ENCODE data around the gene ST7L.

ST7L gene

GRCh38 chr1:112524251-112524650 lies 94.7 kb downstream of the ST7L start:
- no peak for DNase-seq (ENCODE audit: extremely low spot score)
- no peak for TF ChIP-seq NFRKB (IDR thresholded peaks at IDR 0.05)
- no peak for TF ChIP-seq L3MBTL2 (conservative IDR thresholded peaks at IDR 0.05)
- TF ChIP-seq, protein P1, sequence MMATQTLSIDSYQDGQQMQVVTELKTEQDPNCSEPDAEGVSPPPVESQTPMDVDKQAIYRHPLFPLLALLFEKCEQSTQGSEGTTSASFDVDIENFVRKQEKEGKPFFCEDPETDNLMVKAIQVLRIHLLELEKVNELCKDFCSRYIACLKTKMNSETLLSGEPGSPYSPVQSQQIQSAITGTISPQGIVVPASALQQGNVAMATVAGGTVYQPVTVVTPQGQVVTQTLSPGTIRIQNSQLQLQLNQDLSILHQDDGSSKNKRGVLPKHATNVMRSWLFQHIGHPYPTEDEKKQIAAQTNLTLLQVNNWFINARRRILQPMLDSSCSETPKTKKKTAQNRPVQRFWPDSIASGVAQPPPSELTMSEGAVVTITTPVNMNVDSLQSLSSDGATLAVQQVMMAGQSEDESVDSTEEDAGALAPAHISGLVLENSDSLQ (IDR thresholded peaks at IDR 0.05), result no peak
- no peak for TF ChIP-seq FOXA1 (IDR thresholded peaks at IDR 0.05)
- TF ChIP-seq LEF1 (IDR thresholded peaks at IDR 0.05; ENCODE audit: borderline replicate concordance), result no peak
- ChIA-PET POLR2A (no interaction called here), CTCF (no interaction called here)

- DNase-seq (ENCODE audit: extremely low spot score), result no peak
- TF ChIP-seq ZNF384 (IDR thresholded peaks at IDR 0.05), result no peak
- TF ChIP-seq FOXM1 (IDR thresholded peaks at IDR 0.05; ENCODE audit: borderline replicate concordance), result no peak
- TF ChIP-seq BHLHE40 (IDR thresholded peaks at IDR 0.05; ENCODE audit: borderline replicate concordance), result no peak
- TF ChIP-seq ARNT (IDR thresholded peaks at IDR 0.05), result no peak
- TF ChIP-seq CTBP1 (IDR thresholded peaks at IDR 0.05; ENCODE audit: borderline replicate concordance), result no peak
- TF ChIP-seq LEF1 (IDR thresholded peaks at IDR 0.05; ENCODE audit: borderline replicate concordance), result no peak
- no peak for TF ChIP-seq TARDBP (IDR thresholded peaks at IDR 0.05)
- no peak for TF ChIP-seq L3MBTL2 (conservative IDR thresholded peaks at IDR 0.05)
- no peak for TF ChIP-seq HDGF (IDR thresholded peaks at IDR 0.05; ENCODE audit: borderline replicate concordance)
- TF ChIP-seq NFRKB (IDR thresholded peaks at IDR 0.05), result no peak
- no peak for TF ChIP-seq FOXK2 (IDR thresholded peaks at IDR 0.05)
- TF ChIP-seq FOXA1 (IDR thresholded peaks at IDR 0.05), result no peak
- TF ChIP-seq, protein P1 (IDR thresholded peaks at IDR 0.05), result no peak
- TF ChIP-seq SUZ12 (IDR thresholded peaks at IDR 0.05), result no peak
- no peak for TF ChIP-seq SP1 (IDR thresholded peaks at IDR 0.05)
- TF ChIP-seq ELF4 (IDR thresholded peaks at IDR 0.05), result no peak
- ChIA-PET POLR2A (interaction anchor here (0.6 kb wide), 1 partner anchor 13 kb away, joined by 3 read pairs; no protein-coding TSS in a partner anchor), CTCF (interaction anchor here (0.6 kb wide), 1 partner anchor 8 kb away, joined by 3 read pairs; no protein-coding TSS in a partner anchor)
Measured at GRCh38 chr1:112522621-112523020, 96.3 kb downstream of the ST7L start.

GRCh38 chr1:112520166-112520565 lies 98.8 kb downstream of the ST7L start:
- POLR2A ChIA-PET, result no interaction called here
- CTCF ChIA-PET, result no interaction called here
- DNase-seq (ENCODE audit: extremely low spot score), result no peak
- no peak for TF ChIP-seq SUZ12 (IDR thresholded peaks at IDR 0.05)
- no peak for TF ChIP-seq TARDBP (IDR thresholded peaks at IDR 0.05)
- TF ChIP-seq ELF4 (IDR thresholded peaks at IDR 0.05), result no peak
- TF ChIP-seq, protein P1 (IDR thresholded peaks at IDR 0.05), result no peak
- no peak for TF ChIP-seq ARNT (IDR thresholded peaks at IDR 0.05)
- no peak for TF ChIP-seq FOXA1 (IDR thresholded peaks at IDR 0.05)
- TF ChIP-seq CTBP1 (IDR thresholded peaks at IDR 0.05; ENCODE audit: borderline replicate concordance), result no peak

GRCh38 chr1:112518186-112518585 lies 100.8 kb downstream of the ST7L start:
- no peak for DNase-seq (ENCODE audit: extremely low spot score)
- ChIA-PET POLR2A (no interaction called here), CTCF (no interaction called here)
- no peak for TF ChIP-seq FOXK2 (IDR thresholded peaks at IDR 0.05)
- TF ChIP-seq FOXA1 (IDR thresholded peaks at IDR 0.05), result no peak

DNA sequence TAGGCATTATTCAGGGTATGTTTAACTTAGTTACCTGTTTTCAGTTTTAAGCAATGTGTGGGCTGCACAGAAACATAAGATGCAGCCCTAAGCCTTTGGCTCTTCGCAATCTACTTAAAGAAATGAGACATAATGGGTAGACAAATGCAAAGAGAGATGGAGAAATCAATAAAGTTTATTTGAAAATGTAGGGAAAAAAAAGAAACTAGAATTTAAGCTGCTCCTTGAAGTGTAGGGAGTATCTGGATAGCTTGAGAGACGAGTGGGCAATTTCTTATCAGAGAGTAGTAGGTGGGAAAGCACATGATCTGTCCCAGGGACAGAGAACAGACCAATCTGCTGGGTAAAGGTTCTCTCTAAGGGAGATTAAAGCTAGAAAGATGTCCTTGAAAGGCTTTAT lies 101.3 kb downstream of the ST7L start:
- no peak for DNase-seq (ENCODE audit: extremely low spot score)
- TF ChIP-seq, protein P1 (IDR thresholded peaks at IDR 0.05), result no peak
- no peak for TF ChIP-seq CTBP1 (IDR thresholded peaks at IDR 0.05; ENCODE audit: borderline replicate concordance)
- TF ChIP-seq FOXK2 (IDR thresholded peaks at IDR 0.05), result no peak
- TF ChIP-seq NFRKB (IDR thresholded peaks at IDR 0.05), result no peak
- no peak for TF ChIP-seq BHLHE40 (IDR thresholded peaks at IDR 0.05; ENCODE audit: borderline replicate concordance)
- TF ChIP-seq FOXA1 (IDR thresholded peaks at IDR 0.05), result no peak
- no peak for TF ChIP-seq TARDBP (IDR thresholded peaks at IDR 0.05)
- TF ChIP-seq LEF1 (IDR thresholded peaks at IDR 0.05; ENCODE audit: borderline replicate concordance), result no peak
- CTCF ChIA-PET, result no interaction called here
- POLR2A ChIA-PET, result no interaction called here

- POLR2A ChIA-PET, result no interaction called here
- CTCF ChIA-PET, result no interaction called here
- no peak for DNase-seq (ENCODE audit: extremely low spot score)
Measured at GRCh38 chr1:112517231-112517630, 101.7 kb downstream of the ST7L start.

More at GRCh38 chr1:112517231-112517630, 101.7 kb downstream of the ST7L start:
- TF ChIP-seq ZNF384 (IDR thresholded peaks at IDR 0.05) (no peak), TARDBP (IDR thresholded peaks at IDR 0.05) (no peak), L3MBTL2 (conservative IDR thresholded peaks at IDR 0.05) (no peak), ARNT (IDR thresholded peaks at IDR 0.05) (no peak), LEF1 (IDR thresholded peaks at IDR 0.05; ENCODE audit: borderline replicate concordance) (no peak), HDGF (IDR thresholded peaks at IDR 0.05; ENCODE audit: borderline replicate concordance) (no peak), BHLHE40 (IDR thresholded peaks at IDR 0.05; ENCODE audit: borderline replicate concordance) (no peak)
- TF ChIP-seq, protein P1 (IDR thresholded peaks at IDR 0.05), result no peak

All from HEK293T (cell line).